Measurements from ENCODE around the gene UST. TPM values are rescaled to one million over a fixed set of nuclear protein-coding genes. Genes with fewer than 3 reads are reported as not detected.

UST gene
- polyA plus RNA-seq, 1 donor from 2014 or later, result 7.5 TPM

- Histone ChIP-seq H3K79me2 (replicated peaks; ENCODE audit: insufficient read depth, low read length) (no peaks in the 10 kb centered on the region), H2AFZ (ENCODE audit: low read depth, low read length) (no peak overlapping the region), H3K36me3 (ENCODE audit: insufficient read depth, low read length) (no peaks in the 10 kb centered on the region), H3K4me3 (ENCODE audit: low read length) (no peak overlapping the region), H3K4me2 (ENCODE audit: low read length) (peak overlapping the region; percentile 5), H3K27me3 (ENCODE audit: insufficient read depth, low read depth, low read length) (no peaks in the 10 kb centered on the region), H3K27ac (ENCODE audit: low read length) (no peak overlapping the region), H3F3A (ENCODE audit: insufficient read depth, low read length, poor library complexity, severe bottlenecking) (no peaks in the 10 kb centered on the region), H4K20me1 (ENCODE audit: insufficient read depth) (no peaks in the 10 kb centered on the region), H3K9me3 (ENCODE audit: low read length) (no peaks in the 10 kb centered on the region), H3K9me2 (ENCODE audit: insufficient read depth, low read length) (no peaks in the 10 kb centered on the region), H3K9ac (ENCODE audit: low read length) (no peak overlapping the region)
- TF ChIP-seq REST (IDR thresholded peaks at IDR 0.05; ENCODE audit: borderline replicate concordance) (no peak), MXI1 (conservative IDR thresholded peaks at IDR 0.05; ENCODE audit: poor library complexity, severe bottlenecking) (no peak), RAD21 (conservative IDR thresholded peaks at IDR 0.05) (no peak), SMC3 (conservative IDR thresholded peaks at IDR 0.05; ENCODE audit: poor library complexity) (no peak), CTCF (IDR thresholded peaks at IDR 0.05; ENCODE audit: poor library complexity, severe bottlenecking) (no peak), EP300 (conservative IDR thresholded peaks at IDR 0.05; ENCODE audit: poor library complexity, severe bottlenecking) (no peak), POLR2AphosphoS5 (IDR thresholded peaks at IDR 0.05) (no peak), TAF1 (IDR thresholded peaks at IDR 0.05; ENCODE audit: low read depth) (no peak), EZH2 (IDR thresholded peaks at IDR 0.05; ENCODE audit: borderline replicate concordance, insufficient read depth, low read length, poor library complexity, severe bottlenecking) (no peak)
Measured at GRCh38 chr6:148704400-148705246, 42.2 kb upstream of the UST start.

GRCh38 chr6:148708707-148709106, 38.1 kb upstream of the UST start:
- H3K79me2 ChIP-seq (replicated peaks; ENCODE audit: insufficient read depth, low read length), result no peaks in the 10 kb centered on the region
- no peak overlapping the region for H3K9ac ChIP-seq (ENCODE audit: low read length)
- H3F3A ChIP-seq (ENCODE audit: insufficient read depth, low read length, poor library complexity, severe bottlenecking), result no peaks in the 10 kb centered on the region
- TF ChIP-seq EP300 (conservative IDR thresholded peaks at IDR 0.05; ENCODE audit: poor library complexity, severe bottlenecking) (no peak), SMC3 (conservative IDR thresholded peaks at IDR 0.05; ENCODE audit: poor library complexity) (no peak)
- H2AFZ ChIP-seq (ENCODE audit: low read depth, low read length), result no peak overlapping the region
- H3K27ac ChIP-seq (ENCODE audit: low read length), result no peak overlapping the region
- H4K20me1 ChIP-seq (ENCODE audit: insufficient read depth), result no peaks in the 10 kb centered on the region
- H3K9me2 ChIP-seq (ENCODE audit: insufficient read depth, low read length), result no peaks in the 10 kb centered on the region
- H3K4me3 ChIP-seq (ENCODE audit: low read length), result no peak overlapping the region
- H3K4me2 ChIP-seq (ENCODE audit: low read length), result no peak overlapping the region
- no peaks in the 10 kb centered on the region for H3K27me3 ChIP-seq (ENCODE audit: insufficient read depth, low read depth, low read length)
- no peaks in the 10 kb centered on the region for H3K36me3 ChIP-seq (ENCODE audit: insufficient read depth, low read length)
- no peaks in the 10 kb centered on the region for H3K9me3 ChIP-seq (ENCODE audit: low read length)
